T47D (cell line): ENCODE data around the gene STAT1.
A peak's percentile ranks its signal among the peaks of the same experiment; 100 is the strongest.

Experiments
- DNase-seq, 2 experiments: peaks; one replicate each; pipeline versions ENCODE4 v3.0.0 to v3.0.0-alpha.2; 2011 to 2012; ENCODE audit warnings: low read depth in 1 of 2, low spot score in 1 of 2
- JUND ChIP-seq: IDR thresholded peaks from 2 replicates; pipeline ENCODE4 v1.6.1; 2012; ENCODE audit warnings: low read depth
- in situ Hi-C: cut with HindIII; loops from 2 replicates; pipeline ENCODE4 v1.10.0; 2016; ENCODE audit warnings: low sequenced_read_pairs, low pct_unique_long_range_greater_than_20kb

Gene STAT1

DNA sequence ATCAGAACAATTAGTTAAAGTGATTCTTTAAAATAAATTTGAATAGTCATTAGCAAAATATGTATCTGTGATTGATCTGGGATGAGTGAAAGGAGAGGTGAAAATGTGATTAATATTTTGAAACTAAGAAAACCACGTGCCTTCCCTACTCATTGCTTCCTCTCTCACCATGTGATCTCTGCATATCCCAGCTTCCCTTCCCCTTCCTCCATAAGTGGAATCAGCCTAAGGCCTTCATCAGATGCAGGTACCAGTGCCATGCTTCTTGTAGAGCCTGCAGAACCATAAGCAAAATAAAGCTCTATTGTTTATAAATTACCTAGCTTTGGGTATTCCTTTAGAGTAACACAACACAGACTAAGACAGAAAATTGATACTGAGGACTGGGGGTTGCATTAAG lies 11.2 kb upstream of the STAT1 start:
- TF ChIP-seq JUND = no peak
- DNase-seq = no peak
- in situ Hi-C loops = no loop called here

DNA sequence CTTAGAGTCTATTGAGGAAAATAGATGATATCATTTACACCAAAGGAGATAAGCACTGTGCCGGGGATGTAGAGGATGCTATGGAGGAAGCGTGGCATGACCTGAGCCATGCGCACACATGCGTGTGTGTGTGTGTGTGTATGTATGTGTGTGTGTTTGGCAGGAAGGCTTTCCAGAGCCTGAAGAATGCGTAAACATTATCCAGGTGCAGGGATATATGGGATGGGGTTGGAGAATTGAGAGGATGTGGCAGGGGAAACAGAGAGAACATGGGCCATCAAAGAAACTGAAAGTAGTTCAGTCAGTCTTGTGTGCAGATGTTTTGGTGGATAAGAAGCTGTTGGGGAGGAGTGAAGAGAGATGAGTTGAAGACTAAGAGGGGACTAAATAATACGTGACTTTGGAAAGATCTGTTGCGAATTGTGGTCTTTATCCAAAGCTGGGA lies 9.3 kb upstream of the STAT1 start:
- no peak for DNase-seq
- in situ Hi-C loops = no loop called here
- TF ChIP-seq JUND = no peak

DNA sequence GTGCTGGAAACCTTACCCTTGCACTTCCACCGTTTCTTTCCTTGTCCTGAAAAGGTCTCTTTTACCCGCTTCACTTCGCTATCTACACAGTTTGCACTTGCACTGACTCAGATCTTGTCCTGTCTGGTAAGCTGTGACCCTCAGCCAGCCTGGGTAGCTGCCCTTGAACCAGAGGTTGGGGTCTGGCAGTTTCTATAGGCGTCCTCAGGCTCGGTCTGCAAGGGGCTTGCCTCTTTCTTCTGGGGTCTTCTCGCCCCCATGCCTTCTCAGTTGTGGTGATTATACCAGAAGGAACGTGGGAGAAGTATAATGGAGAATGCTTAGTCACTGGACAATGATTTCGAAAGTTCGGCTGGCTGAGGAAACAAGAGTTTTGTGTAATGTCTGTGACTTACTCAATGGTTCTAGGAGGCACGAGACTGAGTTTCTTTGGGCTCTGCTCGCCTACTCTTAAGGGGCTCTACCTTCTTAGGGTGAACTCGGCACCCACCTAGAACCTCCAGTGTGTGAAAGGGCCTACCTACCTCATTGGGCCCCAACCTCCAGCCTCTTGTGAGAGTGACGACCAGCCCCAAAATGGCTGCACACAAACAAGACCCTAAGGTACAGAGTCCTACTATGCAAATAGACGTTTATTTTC lies 6.9 kb upstream of the STAT1 start:
- in situ Hi-C loops = no loop called here
- TF ChIP-seq JUND = no peak
- no peak for DNase-seq

- DNase-seq = peak; percentile 91 to 95
- in situ Hi-C loops = no loop called here
- peak; percentile 69; the same call in 1 of the 2 replicates for TF ChIP-seq JUND
Observed at GRCh38 chr2:191020221-191020741, 6.3 kb upstream of the STAT1 start.

- no peak for TF ChIP-seq JUND
- no peak for DNase-seq
- in situ Hi-C loops = no loop called here
Observed at GRCh38 chr2:191019376-191019775, 5.4 kb upstream of the STAT1 start.

DNA sequence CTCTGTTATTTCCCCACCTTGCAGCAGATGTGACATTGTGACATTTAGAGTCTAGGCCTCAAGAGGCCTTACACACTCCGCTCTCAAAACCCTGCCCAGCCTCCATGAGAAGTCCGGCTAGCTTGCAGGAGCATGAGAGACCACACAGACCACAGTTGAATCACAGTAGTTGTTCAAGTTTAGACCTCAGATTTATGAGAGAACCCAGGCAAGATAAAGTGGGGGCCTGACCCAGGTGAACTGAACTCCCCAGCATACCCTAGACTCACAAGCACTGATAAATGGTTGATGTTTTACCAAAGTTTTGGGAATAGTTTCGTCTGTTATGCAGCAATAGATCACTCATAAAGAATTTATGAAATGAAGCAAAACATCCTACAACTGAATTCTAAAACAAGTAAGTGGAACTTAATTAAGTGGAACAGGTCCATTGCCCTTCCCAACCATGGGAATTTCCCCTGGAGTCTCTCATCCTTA lies 4.7 kb upstream of the STAT1 start:
- DNase-seq = no peak
- TF ChIP-seq JUND = no peak
- in situ Hi-C loops = no loop called here

DNA sequence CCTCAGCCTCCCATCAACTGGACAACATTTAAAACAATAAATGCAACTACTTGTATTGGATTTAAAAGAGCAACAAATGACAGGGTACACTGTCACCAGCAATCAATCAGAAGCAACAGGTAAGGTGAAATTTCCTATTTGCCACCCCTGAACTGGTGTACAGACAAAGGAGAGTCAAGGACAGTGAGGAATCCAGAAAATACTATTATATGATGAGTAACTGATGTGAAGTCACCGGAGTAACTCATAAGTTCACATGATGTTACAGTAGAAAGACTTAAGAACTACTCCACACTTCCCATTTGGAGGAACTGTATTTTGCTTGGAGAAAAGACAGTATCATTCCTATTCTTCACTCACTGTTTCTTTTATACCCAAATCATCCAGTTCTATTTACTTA lies 4.1 kb upstream of the STAT1 start:
- in situ Hi-C loops = no loop called here
- no peak for TF ChIP-seq JUND
- DNase-seq = no peak

DNA sequence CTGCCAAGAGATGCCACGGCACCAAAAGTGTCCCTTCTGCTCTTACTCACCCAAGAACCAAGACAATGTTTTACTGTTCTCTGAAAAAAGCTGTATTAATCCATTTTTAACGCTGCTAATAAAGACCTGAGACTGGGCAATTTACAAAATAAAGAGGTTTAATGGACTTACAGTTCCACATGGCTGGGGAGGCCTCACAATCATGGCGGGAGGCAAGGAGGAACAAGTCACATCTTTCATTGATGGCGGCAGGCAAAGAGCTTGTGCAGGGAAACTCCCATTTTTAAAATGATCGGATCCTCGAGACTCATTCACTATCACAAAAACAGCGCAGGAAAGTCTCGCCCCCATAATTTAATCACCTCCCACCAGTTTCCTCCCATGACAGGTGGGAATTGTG lies 1.9 kb upstream of the STAT1 start:
- in situ Hi-C loops = no loop called here
- DNase-seq = no peak
- no peak for TF ChIP-seq JUND

- in situ Hi-C loops = no loop called here
- DNase-seq = no peak
- no peak for TF ChIP-seq JUND
Observed at GRCh38 chr2:191015239-191015638, 1.3 kb upstream of the STAT1 start.

GRCh38 chr2:191014653-191015020 lies 666 bp upstream of the STAT1 start:
- no peak for DNase-seq
- in situ Hi-C loops = no loop called here
- TF ChIP-seq JUND = no peak

GRCh38 chr2:191013682-191013931 lies 364 bp downstream of the STAT1 start:
- no peak for TF ChIP-seq JUND
- in situ Hi-C loops = no loop called here
- DNase-seq = peak in 1 of 2 experiments; percentile 64

DNA sequence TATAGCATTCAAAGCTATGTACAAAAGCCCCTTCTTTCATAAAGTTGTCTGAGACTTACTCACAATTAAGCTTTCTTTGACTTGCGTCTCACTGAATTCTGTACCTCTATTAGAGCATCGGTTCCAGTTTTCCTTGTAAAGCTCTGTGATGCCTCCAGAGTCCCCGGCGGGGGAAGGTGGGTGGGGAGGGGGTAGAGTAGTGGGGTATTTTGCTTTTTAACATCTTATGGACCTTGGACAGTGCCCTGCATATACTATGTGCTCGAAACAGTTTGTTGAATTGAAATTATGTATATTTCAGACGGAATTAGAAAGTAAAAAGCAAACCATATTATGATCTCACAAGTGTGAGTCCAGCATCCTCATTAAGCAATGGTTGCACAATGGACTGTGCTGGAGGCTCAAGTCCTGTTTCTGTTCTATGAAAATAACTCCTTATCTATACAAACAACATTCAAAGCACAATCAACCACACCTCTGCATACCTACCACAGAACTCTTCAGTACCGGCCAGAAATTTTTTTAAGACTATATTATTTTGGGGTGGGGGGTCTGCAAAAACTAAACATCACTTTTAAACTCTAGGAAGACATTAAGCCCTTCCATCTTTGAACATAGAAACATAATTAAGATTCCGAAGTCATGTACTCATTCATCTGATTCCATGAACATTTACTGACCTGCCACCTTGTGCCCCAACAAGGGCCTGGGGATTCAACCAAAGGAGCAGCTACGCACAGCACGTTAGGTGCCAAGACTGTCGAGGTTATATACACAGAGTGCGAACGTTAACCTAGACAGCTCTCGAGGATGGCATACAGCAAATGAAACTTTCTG lies 908 bp downstream of the STAT1 start:
- in situ Hi-C loops = no loop called here
- DNase-seq = peak in 1 of 2 experiments; percentile 29
- TF ChIP-seq JUND = no peak

- in situ Hi-C loops = no loop called here
- no peak for DNase-seq
- TF ChIP-seq JUND = no peak
Observed at GRCh38 chr2:191012346-191012745, 1.6 kb downstream of the STAT1 start.
